ENCODE results near the gene BTBD3.

The BTBD3 gene

DNA sequence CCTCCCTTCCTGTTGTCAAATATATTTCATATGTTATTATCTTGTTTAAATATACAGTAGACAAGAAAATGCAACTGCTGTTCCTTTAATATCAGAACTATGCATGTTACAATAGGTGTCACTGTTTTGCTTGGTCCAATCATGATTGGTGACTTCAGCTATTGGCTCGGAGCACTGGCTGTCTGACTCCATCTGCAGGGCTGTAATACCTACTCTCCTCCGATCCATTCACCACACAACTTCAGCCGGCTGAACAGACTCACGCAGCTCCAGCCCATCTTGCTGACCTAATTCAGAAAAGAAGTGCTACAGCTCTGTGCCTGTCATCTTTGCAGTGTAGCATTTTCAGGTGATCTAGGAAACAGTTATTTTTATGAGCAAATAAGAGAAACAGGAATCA, at the start of gene BTBD3:
Gene BTBD3, plus strand, starts transcription at position 231 of the 400 bp plus-strand sequence. CDS start 383 bp downstream, outside the sequence.
- peak within 1 kb of the TSS; percentile 26 for H3K4me3 ChIP-seq (ENCODE audit: low read depth, low read length)
- CTCF ChIA-PET: interaction anchor here (2.9 kb wide), 1 partner anchor 9 kb away, joined by 8 read pairs; no protein-coding TSS in a partner anchor
- POLR2A ChIA-PET: interaction anchor here (0.7 kb wide), 1 partner anchor 59 kb away, joined by 3 read pairs; no protein-coding TSS in a partner anchor
- TF ChIP-seq, protein P1, sequence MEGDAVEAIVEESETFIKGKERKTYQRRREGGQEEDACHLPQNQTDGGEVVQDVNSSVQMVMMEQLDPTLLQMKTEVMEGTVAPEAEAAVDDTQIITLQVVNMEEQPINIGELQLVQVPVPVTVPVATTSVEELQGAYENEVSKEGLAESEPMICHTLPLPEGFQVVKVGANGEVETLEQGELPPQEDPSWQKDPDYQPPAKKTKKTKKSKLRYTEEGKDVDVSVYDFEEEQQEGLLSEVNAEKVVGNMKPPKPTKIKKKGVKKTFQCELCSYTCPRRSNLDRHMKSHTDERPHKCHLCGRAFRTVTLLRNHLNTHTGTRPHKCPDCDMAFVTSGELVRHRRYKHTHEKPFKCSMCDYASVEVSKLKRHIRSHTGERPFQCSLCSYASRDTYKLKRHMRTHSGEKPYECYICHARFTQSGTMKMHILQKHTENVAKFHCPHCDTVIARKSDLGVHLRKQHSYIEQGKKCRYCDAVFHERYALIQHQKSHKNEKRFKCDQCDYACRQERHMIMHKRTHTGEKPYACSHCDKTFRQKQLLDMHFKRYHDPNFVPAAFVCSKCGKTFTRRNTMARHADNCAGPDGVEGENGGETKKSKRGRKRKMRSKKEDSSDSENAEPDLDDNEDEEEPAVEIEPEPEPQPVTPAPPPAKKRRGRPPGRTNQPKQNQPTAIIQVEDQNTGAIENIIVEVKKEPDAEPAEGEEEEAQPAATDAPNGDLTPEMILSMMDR (IDR thresholded peaks at IDR 0.05; ENCODE audit: insufficient read depth, low read length, missing control alignments): peak; percentile 18
- DNase-seq (ENCODE audit: low read depth, low spot score): no peak

DNA sequence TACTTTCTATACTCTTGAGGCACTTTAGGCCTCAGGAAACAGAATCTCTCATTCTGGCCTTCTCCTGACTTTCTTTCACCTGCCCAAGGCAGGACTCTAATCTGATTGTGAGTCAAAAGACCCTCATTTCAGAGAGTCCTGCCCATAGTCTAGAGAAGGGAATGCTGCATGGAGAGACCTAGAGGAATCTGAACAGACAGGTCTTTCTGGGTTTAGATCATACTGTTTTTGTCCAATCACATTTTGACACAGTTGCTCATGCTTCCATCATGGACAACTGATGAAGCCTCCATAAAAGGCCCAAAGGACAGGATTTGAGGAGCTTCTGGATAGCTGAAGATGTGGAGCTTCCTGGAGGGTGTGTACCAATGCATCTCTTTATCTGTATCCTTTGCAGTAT, 48.1 kb upstream of the BTBD3 start:
- CTCF ChIA-PET: no interaction called here

DNA sequence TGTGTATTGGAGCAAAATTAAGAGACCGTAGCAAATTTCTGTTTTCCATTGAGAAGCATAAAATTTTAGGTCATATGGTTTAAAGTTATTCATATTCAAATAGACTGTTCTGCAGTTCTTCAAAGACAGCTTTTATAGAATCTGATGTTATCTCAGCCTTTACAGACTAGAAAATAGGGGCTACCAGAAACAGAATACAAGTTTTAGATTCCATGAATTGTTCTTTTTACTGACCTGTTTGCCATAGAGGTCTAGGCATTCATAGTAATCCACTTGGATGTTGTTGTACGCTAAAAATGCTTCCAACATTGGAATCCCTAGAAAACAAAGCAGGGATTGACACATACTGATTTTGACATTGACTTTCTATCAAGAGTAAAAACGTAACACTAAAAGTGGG, 47.3 kb upstream of the BTBD3 start:
- no peak overlapping the region for H3K4me3 ChIP-seq (ENCODE audit: low read depth, low read length)
- no peak for DNase-seq (ENCODE audit: low read depth, low spot score)
- POLR2A ChIA-PET: no interaction called here
- CTCF ChIA-PET: no interaction called here
- TF ChIP-seq, protein P1 (IDR thresholded peaks at IDR 0.05; ENCODE audit: insufficient read depth, low read length, missing control alignments): no peak

More for the DNA sequence above, 48.1 kb upstream of the BTBD3 start:
- POLR2A ChIA-PET: no interaction called here
- no peak overlapping the region for H3K4me3 ChIP-seq (ENCODE audit: low read depth, low read length)
- TF ChIP-seq, protein P1 (IDR thresholded peaks at IDR 0.05; ENCODE audit: insufficient read depth, low read length, missing control alignments): no peak
- DNase-seq (ENCODE audit: low read depth, low spot score): no peak

DNA sequence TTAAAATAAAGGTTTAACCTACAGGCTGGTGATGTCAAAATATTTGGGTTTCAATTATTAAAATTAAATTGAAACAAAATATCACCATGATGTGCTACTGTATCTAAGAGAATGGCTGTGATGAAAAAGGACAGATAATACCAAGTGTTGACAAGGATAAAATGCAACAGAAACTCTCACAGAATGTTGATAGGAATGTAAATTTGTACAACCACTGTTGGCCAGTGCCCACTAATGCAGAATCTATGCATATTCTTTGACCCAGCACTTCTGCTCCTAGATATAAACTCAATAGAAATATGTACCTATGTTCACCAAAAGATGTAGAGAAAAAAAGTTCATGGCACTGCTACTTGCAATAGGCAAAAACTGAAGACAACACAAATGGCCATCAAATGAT, 41.1 kb upstream of the BTBD3 start:
- POLR2A ChIA-PET: no interaction called here
- H3K4me3 ChIP-seq (ENCODE audit: low read depth, low read length): no peak overlapping the region
- no peak for DNase-seq (ENCODE audit: low read depth, low spot score)
- CTCF ChIA-PET: no interaction called here
- TF ChIP-seq, protein P1 (IDR thresholded peaks at IDR 0.05; ENCODE audit: insufficient read depth, low read length, missing control alignments): no peak

DNA sequence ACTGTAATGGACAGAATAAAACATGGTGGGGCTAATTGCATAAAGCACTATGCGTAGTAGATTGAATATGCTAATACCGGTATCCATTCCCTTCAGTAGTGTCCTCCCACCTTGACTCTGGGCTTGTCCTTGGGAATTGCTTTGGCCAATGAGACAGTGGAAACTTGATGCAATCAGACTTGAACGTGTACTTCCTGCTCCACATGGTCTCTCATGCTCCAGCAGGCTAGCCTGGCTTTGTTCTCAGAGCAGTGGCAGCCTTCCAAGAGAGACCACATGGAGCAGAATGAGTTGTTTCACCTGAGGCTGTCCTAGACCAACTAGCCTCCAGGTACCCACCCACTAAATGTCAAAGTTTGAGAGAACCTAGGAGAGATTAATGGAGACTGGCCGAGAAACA, 37.0 kb upstream of the BTBD3 start:
- H3K4me3 ChIP-seq (ENCODE audit: low read depth, low read length): no peak overlapping the region
- TF ChIP-seq, protein P1 (IDR thresholded peaks at IDR 0.05; ENCODE audit: insufficient read depth, low read length, missing control alignments): no peak
- ChIA-PET CTCF (no interaction called here), POLR2A (no interaction called here)
- no peak for DNase-seq (ENCODE audit: low read depth, low spot score)

DNA sequence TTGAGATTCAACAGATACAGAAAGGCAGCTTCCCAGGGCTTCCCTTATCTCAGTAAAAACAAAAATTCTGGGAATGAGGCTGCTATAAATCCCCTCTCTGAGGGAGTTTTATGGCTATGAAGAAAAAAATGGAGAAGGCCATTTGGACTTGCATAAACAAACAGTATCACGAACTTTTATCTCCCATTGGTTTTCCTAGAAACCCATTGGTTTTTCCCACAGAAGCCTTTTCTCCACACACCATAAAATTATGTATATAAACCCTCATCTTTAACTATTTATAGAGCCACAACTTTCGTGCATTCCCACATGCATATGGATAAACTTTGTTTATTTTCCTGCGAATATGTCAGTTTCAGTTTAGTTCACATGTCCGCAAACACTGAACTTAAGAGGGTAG, 36.2 kb upstream of the BTBD3 start:
- POLR2A ChIA-PET: no interaction called here
- CTCF ChIA-PET: no interaction called here
- no peak overlapping the region for H3K4me3 ChIP-seq (ENCODE audit: low read depth, low read length)
- TF ChIP-seq, protein P1 (IDR thresholded peaks at IDR 0.05; ENCODE audit: insufficient read depth, low read length, missing control alignments): no peak
- DNase-seq (ENCODE audit: low read depth, low spot score): no peak

All from AG04449 (cell line).